ENCODE data around the gene QPRT.
"Not testable (repeated sequence)": the region's sequence is repeated elsewhere in the genome, so short reads cannot be mapped to it uniquely, and the experiment has no call there.

Gene QPRT

DNA sequence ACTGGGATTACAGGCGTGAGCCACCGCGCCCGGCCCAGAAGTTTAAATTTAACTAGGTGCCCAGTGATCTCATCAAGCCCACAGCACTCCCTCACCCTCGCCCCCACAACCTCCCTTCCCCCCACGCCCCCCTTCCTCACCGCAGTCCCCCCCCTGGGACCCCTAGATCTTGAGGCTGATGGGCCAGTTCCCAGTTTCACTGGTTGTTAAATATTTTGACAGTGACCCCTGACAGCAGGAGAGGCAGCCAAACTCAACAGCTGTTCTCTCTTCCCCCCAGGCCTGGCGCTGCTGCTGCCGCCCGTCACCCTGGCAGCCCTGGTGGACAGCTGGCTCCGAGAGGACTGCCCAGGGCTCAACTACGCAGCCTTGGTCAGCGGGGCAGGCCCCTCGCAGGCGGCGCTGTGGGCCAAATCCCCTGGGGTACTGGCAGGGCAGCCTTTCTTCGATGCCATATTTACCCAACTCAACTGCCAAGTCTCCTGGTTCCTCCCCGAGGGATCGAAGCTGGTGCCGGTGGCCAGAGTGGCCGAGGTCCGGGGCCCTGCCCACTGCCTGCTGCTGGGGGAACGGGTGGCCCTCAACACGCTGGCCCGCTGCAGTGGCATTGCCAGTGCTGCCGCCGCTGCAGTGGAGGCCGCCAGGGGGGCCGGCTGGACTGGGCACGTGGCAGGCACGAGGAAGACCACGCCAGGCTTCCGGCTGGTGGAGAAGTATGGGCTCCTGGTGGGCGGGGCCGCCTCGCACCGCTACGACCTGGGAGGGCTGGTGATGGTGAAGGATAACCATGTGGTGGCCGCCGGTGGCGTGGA is 15.6 kb downstream of the QPRT start:
- DNase-seq = no peak

DNA sequence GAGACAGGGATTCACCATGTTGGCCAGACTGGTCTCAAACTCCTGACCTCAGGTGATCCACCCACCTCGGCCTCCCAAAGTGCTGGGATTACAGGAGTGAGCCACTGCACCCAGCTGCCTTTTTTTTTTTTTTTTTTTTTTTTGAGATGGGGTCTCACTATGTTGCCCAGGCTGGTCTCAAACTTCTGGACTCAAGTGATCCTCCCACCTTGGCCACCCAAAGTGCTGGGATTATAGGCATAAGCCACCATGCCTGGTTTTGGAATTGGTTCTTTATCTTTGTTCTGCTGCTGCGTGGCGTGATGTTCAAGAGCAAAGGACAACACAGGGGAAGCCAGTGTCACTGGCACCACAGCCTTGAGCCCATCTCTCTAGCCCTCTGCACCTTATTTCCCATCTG is 16.7 kb downstream of the QPRT start:
- not testable (repeated sequence) for DNase-seq

DNA sequence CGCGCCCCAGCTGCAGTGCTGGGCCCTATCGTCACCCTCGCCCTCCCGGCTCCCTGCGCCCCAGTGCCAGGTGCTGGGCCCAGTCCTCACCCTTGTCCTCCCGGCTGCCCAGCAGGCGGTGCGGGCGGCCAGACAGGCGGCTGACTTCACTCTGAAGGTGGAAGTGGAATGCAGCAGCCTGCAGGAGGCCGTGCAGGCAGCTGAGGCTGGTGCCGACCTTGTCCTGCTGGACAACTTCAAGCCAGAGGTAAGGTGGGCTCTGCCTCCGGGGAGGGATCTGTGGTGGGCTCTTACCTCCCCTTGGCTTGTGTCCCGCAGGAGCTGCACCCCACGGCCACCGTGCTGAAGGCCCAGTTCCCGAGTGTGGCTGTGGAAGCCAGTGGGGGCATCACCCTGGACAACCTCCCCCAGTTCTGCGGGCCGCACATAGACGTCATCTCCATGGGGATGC is 17.9 kb downstream of the QPRT start:
- no peak for DNase-seq

DNA sequence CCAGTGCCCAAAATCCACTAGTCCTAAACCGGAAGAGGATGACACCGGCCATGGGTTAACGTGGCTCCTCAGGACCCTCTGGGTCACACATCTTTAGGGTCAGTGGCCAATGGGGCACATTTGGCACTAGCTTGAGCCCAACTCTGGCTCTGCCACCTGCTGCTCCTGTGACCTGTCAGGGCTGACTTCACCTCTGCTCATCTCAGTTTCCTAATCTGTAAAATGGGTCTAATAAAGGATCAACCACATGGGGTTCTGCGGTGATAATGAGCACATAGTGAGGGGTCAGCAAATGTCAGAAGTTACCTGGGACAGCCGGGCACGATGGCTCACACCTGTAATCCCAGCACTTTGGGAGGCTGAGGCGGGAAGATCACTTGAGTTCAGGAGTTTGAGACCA is 18.4 kb downstream of the QPRT start:
- no peak for DNase-seq

DNA sequence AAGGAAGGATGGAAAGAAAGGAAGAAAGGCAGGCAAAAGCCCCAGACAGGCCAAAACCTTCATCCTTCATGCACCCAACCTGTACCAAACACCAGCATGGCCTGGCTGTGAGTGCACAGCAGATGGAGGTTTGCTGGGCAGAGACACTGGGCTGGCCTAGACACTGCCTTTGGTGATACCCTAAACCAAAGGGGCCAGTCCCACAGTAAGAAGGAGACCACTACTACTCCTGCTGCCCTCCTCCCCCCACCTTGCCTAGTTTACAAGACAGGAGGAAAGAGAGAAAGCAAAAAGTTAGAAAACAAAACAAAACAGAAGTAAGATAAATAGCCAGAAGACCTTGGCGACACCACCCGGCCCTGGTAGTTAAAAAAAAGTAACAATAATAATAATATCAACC is 19.1 kb downstream of the QPRT start:
- no peak for DNase-seq

DNA sequence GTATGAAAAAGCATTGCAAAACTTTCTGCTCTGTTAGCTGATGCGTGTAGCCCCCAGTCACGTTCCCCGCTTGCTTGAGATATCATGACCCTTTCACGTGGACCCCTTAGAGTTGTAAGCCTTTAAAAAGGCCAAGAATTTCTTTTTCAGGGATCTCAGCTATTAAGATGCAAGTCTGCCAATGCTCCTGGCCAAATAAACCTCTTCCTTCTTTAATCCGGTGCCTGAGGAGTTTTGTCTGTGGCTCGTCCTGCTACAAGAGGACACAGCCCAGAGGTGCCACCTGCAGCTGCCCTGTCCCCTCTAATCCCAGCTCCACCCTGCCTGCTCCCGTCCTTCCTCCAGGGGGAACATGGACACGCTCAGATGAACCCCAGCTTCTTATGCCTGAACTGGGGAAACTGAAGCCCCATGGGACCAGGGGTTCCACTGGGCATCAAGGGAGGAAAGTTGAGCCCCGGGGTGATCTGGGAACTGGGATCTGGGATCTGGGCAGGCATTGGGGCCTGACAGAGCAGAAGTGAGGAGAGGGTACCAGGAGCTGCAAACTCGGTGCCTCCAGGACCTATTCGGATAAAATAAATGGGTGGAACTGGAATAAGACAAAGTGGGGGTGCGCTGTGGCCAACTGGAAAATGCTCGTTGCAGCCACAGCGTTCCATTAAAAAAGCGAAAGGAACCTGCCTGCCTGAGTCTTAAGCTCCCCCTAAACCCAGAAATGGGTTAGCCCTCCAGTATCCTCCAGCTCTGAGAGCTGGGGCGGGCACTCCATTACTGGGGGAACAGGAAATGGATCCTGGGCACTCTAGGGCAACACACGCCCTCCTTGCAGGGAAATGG is 19.7 kb downstream of the QPRT start:
- no peak for DNase-seq

DNA sequence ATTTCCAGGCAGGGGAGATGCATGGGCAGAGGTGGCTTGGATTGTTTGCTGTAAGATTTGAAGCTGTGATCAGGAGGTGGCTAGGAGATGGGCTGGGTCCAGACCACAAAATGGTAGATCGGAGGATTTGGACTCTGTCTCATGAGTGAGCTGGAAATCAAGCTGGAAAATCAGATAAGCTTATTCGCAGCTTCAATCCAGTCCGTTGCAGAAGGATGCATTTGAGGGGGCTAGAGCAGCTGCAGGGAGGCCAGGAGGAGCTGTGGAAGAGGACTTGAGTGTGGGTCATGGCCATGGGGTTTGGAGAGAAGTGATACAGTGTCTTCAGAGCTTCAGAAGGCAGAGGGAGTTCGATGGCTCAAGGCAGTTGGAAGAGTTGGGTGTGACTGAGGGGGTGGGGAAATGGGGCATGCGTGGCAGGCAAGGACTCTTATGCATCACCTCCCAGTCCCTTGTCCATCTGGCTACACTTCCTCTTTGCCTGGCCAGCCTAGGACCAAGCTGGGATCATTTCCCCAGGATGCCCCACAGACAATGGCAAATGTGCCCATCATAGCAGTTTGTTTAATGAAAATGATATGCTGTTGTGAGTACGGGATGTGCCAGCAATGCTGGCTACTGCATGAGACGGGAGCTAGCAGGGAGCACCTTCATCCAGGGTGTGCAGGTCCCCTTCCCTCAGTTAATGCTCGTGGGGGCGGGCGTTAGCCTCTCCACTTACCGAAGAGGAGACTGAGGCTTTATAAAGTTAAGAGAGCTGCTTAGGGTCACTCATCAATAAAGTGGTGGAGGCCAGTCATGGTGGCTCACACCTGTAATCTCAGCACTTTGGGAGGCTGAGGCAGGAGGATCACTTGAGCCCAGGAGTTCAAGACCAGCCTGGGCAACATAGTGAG is 20.6 kb downstream of the QPRT start:
- DNase-seq = no peak

DNA sequence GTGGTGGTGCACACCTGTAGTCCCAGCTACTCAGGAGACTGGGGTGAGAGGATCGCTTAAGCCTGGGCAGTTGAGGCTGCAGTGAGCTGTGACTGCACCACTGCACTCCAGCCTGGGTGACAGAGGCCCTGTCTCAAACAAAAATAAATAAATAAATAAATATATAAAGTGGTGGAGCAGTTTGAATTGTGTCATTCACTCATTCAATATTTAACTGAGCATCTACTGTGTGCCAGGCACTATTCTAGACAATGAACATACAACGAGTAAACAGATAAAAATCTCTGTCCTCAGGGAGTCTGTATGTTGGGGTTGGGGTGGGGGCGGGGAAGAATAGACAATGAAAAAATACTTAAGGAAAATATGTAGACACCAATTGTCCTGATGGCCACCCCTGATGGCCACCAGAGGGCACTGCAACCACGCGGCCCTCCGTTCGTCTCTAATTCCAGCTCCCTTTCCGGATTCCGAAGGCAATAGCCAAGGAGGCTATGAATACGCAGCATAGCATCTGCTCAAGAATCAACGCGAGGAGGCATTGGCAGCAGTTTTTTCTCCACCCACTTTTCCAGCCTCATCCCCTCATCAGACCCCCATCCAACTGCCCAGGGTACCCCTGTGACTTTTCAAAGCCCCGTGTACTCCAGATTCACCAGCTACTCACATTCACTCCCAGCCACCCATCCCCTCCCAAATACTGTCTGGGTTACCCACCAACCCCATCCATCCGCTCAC is 21.4 kb downstream of the QPRT start:
- peak; percentile 90 for DNase-seq

DNA sequence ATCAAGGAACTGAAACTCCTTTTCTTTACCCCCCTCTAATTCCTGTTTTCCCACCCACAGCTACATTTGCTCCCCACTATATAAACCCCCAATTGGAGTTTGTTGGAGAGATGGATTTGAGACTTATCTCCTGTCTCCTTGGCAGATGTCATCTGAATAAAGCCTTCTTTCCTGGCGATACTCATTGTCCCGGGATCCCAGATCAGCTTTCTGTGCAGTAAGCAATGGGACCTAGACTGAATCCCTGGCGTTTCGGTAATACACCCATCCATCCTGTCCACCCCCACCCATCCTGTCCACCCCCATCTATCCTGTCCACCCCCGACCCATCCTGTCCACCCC is 22.2 kb downstream of the QPRT start:
- DNase-seq = no peak

DNA sequence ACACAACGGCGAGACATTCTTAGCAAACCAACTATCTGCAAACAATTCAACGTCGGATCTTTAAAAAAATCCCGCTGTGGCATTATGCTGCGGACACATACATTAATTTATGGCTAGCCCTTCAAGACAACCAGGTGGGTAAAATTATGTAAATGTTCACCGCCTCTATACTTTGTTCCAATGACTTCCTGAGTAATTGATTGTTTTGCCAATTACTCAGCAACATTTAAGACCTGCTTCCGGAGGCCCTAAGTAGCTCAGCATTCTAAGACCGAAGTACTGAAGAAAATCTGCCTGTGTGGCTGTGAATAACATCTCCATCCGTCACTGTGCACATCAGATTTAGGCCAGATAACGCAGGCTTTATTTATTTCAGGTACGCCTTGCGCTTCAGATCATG is 23.3 kb downstream of the QPRT start:
- no peak for DNase-seq

DNA sequence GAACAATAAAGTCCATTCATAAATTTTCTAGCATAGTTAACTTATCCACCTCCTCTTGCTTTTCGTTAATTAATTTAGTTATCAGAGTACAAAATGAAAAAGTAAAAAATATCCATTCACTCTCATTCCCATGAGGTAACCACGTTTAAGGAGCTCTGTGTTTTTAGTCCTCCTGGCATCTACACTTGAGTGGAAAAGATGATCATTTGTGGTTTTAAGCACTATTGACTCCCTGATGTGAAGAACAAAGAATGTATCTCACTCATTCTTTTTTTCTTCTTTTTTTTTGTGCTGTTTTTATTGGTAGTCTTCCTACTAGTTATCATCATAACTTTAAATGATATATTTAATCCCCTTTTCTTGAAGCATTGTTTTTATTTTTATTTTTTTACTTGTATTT is 26.1 kb downstream of the QPRT start:
- no peak for DNase-seq

DNA sequence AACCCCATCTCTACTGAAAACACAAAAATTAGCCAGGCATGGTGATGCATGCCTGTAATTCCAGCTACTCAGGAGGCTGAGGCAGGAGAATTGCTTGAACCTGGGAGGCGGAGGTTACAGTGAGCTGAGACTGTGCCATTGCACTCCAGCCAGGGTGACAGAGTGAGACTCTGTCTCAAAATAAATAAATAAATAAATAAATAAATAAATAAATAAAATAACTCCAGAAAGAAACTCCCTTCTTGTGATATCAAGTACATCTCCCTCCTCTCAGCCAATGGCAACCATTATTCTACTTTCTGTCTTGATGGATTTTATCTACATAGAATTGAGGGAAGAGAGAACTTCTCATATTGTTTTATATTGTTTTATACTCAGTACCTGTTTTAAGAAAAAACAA is 28.2 kb downstream of the QPRT start:
- not testable (repeated sequence) for DNase-seq

DNA sequence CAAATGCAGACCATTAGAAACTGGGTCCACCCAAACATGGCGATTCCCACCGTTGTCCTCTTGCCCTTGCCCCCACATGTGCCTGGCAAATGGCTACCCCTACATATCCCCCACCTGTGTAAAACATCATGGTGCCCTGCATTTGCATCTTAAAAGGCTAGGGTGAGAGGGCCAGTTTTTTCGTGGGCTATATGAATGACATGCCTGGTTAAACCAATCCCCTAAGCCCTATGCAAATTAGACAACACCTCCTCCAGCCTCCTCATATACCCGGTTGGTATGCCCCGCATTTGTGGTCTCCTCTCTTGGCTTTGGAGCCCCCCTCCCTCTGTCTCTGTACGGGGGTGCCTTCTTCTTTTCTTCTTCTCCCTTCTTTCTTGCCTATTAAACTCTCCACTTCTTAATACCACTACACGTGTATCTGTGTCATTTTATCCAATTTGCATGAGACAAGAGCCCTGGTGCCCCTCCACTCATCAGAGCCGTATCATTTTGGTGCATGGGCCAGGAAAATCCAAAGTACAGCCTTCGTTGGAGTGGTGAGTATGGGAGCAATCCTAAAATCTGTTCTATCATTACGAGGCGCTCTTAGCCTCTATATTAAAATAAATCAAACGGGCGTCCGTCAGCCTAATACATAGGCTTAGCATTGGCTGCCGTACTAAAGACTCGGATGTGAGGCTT is 30.1 kb downstream of the QPRT start:
- no peak for DNase-seq

DNA sequence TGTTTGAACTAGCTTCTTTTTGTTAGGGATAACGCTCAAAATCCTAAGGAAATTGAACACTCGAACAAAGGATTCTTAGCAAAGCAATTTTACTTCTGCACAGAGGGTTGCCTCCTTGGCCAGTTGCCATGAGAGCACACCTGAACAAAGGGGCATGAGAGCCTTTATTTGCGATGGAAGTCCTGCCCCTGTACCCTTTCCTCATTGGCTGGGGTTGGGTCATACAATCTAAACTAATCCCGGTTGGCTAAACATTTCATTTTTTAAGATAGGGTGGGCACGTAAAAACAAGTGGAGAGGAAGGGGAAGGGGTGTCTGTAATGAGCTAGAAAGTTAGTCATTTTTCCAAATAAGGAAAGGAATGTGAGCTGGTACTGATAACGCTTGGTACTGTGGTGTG is 30.7 kb downstream of the QPRT start:
- not testable (repeated sequence) for DNase-seq

DNA sequence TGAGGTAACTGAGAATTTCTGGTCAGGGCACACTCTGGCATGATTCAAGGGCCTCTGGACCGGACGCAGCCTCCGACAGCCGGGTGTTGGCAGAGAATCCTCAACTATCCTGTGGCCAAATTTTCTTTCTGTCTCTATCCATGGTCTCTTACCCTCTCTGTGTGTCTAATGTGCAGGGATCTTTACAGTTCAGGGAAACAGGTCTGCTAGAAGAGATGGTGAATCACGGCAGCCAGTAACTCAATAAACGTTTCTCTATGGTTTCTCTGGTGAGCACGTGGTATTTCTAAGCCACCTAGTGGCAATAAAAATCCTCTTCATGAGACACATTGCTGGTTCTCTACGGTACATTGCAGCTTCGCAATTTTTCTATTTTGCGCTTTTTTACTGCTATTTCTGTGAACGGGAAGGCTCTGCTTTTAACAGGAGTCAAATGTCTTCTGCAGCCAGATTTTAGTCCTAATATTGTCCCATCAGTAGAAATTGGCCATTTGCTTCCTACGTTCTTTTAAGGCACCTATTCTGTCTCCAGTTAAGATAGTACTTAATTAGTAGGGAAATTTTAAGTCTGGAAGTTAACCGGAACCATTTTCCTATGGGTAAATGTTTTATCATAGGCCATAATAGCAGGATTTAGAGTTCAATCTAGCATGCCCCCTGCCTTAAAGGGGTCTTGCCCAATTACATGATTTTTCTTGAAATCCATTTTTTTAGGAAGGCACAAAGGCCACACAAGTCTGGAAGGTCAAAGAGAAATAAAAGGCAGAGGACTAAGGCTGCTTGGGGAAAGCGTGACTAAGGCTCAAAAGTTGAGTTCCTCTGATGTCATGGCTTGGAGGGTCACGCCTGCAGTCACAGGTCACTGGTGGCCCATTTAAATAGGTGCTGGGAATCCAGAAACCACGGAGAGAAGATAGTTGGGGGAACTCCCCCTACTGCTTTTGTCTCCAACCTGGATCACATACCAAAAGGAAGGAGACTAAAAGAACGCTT is 31.5 kb downstream of the QPRT start:
- peak; percentile 82 for DNase-seq

DNA sequence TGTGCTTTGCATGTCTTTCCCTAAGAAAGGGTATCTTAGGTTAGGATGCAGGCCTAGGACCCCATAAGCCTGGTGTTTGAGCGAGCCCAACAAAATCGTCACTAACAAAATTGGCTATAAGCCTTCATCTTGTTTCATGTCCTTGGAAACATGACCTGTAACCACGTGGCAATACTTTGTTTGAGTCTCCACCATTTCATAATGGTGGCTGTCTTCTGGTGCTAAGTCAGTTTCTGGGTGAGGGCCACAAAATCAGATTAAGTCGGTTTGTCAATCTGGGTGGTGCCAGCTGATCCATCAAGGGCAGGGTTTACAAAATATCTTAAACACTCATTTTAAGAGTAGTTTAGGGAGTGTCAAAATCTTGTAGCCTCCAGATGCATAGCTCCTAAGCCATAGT is 33.8 kb downstream of the QPRT start:
- DNase-seq = peak; percentile 67

DNA sequence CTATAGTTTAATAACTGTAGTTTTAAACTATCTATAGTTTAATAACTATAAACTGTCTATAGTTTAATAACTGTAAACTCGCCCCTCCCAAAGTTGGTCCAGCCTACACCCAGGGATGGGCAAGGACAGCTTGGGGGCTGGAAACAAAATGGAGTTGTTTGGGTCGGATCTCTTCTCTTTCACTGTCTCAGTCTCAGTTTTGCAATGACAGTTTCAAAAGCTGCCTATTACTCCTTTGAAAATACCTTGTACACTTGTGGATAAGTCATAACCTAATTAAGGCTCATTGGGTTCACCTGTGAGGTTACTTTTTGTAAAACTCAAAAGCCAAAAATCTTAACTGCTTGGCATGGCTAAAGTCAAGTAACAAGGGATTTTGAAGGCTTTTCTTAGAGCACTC is 35.4 kb downstream of the QPRT start:
- no peak for DNase-seq

DNA sequence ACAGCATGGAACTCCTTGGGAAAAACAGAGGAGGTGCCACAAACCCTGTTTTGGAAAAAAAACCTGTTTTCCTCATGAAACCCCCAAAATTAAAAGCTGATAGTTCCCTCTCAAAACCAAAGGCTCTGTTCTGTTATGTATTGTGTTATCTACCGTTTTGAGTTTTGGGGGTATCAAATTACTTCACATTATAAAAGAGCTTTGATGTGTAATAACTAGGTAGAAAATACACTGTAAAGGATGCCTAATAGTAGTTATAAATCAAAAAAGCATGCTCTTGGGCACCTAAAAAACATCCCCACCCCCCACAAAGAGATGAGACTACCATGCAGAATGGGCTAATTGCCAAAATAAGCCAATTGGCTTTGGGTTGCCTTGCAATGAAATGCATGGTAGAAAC is 36.0 kb downstream of the QPRT start:
- no peak for DNase-seq

DNA sequence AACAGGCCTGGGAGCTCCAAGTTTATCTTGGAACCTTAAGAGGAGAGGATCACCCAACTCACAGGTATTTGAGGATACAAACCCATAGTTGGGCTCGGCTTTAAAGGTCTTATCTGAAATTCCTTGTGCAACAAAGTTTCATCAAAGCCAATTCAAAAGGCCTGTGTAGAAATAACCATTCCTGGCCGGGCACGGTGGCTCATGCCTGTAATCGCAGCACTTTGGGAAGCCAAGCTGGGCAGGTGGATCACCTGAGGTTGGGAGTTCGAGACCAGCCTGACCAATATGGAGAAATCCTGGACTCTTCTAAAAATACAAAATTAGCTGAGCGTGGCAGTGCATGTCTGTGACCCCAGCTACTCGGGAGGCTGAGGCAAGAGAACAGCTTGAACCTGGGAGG is 38.1 kb downstream of the QPRT start:
- no peak for DNase-seq

DNA sequence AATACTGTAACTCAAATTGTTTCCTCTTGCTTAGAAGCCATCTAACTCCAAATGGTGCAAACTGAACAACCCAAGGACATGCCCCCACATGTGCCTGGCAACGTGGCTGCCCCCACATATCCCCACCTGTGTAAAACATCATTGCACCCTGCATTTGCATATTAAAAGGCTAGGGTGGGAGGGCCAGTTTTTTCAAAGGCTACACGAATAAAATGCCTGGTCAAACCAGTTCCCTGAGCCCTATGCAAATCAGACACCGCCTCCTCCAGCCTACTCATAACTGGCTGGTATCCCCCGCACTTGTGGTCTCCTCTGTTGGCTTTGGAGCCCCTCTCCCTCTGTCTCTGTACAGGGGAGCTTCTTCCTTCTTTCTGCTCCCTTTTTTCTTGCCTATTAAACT is 40.1 kb downstream of the QPRT start:
- DNase-seq = no peak

DNA sequence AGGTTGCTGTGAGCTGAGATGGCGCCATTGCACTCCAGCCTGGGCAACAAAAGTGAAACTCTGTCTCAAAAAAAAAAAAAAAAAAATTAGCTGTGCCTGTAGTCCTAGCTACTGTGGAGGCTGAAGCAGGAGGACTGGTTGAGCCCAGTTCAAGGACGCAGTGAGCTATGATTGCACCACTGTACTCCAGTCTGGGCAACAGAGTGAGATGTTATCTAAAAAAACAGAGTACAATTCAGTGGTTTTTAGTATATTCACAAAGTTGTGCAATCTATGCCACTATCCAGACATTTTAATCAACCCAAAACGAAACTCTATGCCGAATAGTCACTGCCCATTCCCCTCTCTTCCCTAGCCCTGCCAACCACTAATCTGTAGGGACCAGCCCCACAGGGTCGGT is 41.7 kb downstream of the QPRT start:
- DNase-seq = no peak
